WTC11 (cell line): ENCODE data around the gene EML2. TPM values are rescaled to one million over a fixed set of nuclear protein-coding genes. Genes with fewer than 3 reads are reported as not detected.

Experiments
- ATAC-seq: fragments of 200-7000 bp; cut with Tn5 transposase; 2 replicates; pipeline ENCODE4 v1.10.0; 2021; ENCODE audit warnings: mild to moderate bottlenecking, moderate library complexity
- CTCF ChIA-PET: fragments of 300-600 bp; sonication (Branson Sonifier 250); formaldehyde crosslinking; loops from one replicate; lab custom pipeline; 2021; ENCODE audit warnings: antibody characterized with exemption; lab: Charles Lee
- POLR2A ChIA-PET: fragments of 350-600 bp; sonication (Branson Sonifier 250); formaldehyde crosslinking; loops from one replicate; lab custom pipeline; 2021; ENCODE audit warnings: antibody characterized with exemption; lab: Charles Lee
- DNase-seq: peaks from one replicate; pipeline ENCODE4 v3.0.0; 2021; ENCODE audit warnings: low spot score
- H3K27ac Mint-ChIP-seq: 2 replicates; pipeline ENCODE4 v1.8.0; 2021; ENCODE audit warnings: mixed read lengths
- H3K27me3 Mint-ChIP-seq: 2 replicates; pipeline ENCODE4 v1.8.0; 2021; ENCODE audit warnings: low read depth, mild to moderate bottlenecking, moderate library complexity, mixed read lengths
- H3K36me3 Mint-ChIP-seq: 2 replicates; pipeline ENCODE4 v1.8.0; 2021; ENCODE audit warnings: mixed read lengths
- H3K4me1 Mint-ChIP-seq: 2 replicates; pipeline ENCODE4 v1.8.0; 2022; ENCODE audit warnings: mixed read lengths
- H3K4me3 Mint-ChIP-seq: 2 replicates; pipeline ENCODE4 v1.8.0; 2021; ENCODE audit warnings: mild to moderate bottlenecking, moderate library complexity, mixed read lengths
- H3K9me3 Mint-ChIP-seq: 2 replicates; pipeline ENCODE4 v1.8.0; 2021; ENCODE audit warnings: mixed read lengths
- CBFB ChIP-seq: sonication (generic); formaldehyde crosslinking; IDR thresholded peaks from 2 replicates; pipeline ENCODE4 v1.8.1; 2022; ENCODE audit warnings: mild to moderate bottlenecking, low read depth, missing genetic modification reagents
- FOXK1 ChIP-seq: sonication (generic); formaldehyde crosslinking; IDR thresholded peaks from 2 replicates; pipeline ENCODE4 v1.8.0; 2022; ENCODE audit warnings: mild to moderate bottlenecking, moderate library complexity, missing genetic modification reagents
- JAZF1 ChIP-seq: fragments of 250-450 bp; sonication (Bioruptor Pico); IDR thresholded peaks from 2 replicates; pipeline ENCODE4 v1.9.0; 2021; ENCODE audit warnings: moderate library complexity, mild to moderate bottlenecking, inconsistent platforms
- MXD4 ChIP-seq: fragments of 250-450 bp; sonication (Bioruptor Pico); IDR thresholded peaks from 2 replicates; pipeline ENCODE4 v1.8.0; 2021; ENCODE audit warnings: mild to moderate bottlenecking, moderate library complexity, borderline replicate concordance
- NFATC4 ChIP-seq: fragments of 250-450 bp; sonication (Bioruptor Pico); IDR thresholded peaks from 2 replicates; pipeline ENCODE4 v1.9.0; 2021; ENCODE audit warnings: mild to moderate bottlenecking
- NR2C2 ChIP-seq: sonication (generic); formaldehyde crosslinking; IDR thresholded peaks from 2 replicates; pipeline ENCODE4 v1.8.0; 2022; ENCODE audit warnings: mild to moderate bottlenecking, missing genetic modification reagents
- OVOL2 ChIP-seq: fragments of 250-450 bp; sonication (Bioruptor Pico); IDR thresholded peaks from 2 replicates; pipeline ENCODE4 v1.9.0; 2021; ENCODE audit warnings: mild to moderate bottlenecking, borderline replicate concordance
- SOX15 ChIP-seq: fragments of 250-450 bp; sonication (Bioruptor Pico); IDR thresholded peaks from 2 replicates; pipeline ENCODE4 v1.9.0; 2021; ENCODE audit warnings: mild to moderate bottlenecking
- TEAD1 ChIP-seq: sonication (generic); formaldehyde crosslinking; IDR thresholded peaks from 2 replicates; pipeline ENCODE4 v1.8.0; 2022; ENCODE audit warnings: mild to moderate bottlenecking, missing genetic modification reagents
- TEAD4 ChIP-seq: sonication (generic); formaldehyde crosslinking; IDR thresholded peaks from 2 replicates; pipeline ENCODE4 v1.8.0; 2022; ENCODE audit warnings: mild to moderate bottlenecking, missing genetic modification reagents
- ZBTB21 ChIP-seq: sonication (generic); formaldehyde crosslinking; IDR thresholded peaks from 2 replicates; pipeline ENCODE4 v1.8.1; 2023; ENCODE audit warnings: mild to moderate bottlenecking, missing genetic modification reagents, borderline replicate concordance
- ZNF232 ChIP-seq: sonication (generic); formaldehyde crosslinking; IDR thresholded peaks from 2 replicates; pipeline ENCODE4 v1.8.0; 2022; ENCODE audit warnings: mild to moderate bottlenecking, missing genetic modification reagents
- ZNF416 ChIP-seq: fragments of 250-450 bp; sonication (Bioruptor Pico); IDR thresholded peaks from 2 replicates; pipeline ENCODE4 v1.9.0; 2021; ENCODE audit warnings: mild to moderate bottlenecking, inconsistent platforms
- total RNA-seq: library from RNA; stranded (reverse); gene quantifications from 3 replicates; pipeline ENCODE4 v1.2.3, GENCODE V29; 2021
- TF ChIP-seq, protein P1 (sequence below): sonication (generic); formaldehyde crosslinking; IDR thresholded peaks from 2 replicates; pipeline ENCODE4 v1.8.1; 2023; ENCODE audit warnings: mild to moderate bottlenecking, missing genetic modification reagents, borderline replicate concordance
- TF ChIP-seq, protein P2 (sequence below): sonication (generic); formaldehyde crosslinking; conservative IDR thresholded peaks from 2 replicates; pipeline ENCODE4 v1.8.1; 2022; ENCODE audit warnings: mild to moderate bottlenecking, missing genetic modification reagents
- TF ChIP-seq, protein P3 (sequence below): sonication (generic); formaldehyde crosslinking; IDR thresholded peaks from 2 replicates; pipeline ENCODE4 v1.8.0; 2022; ENCODE audit warnings: mild to moderate bottlenecking, missing genetic modification reagents
- TF ChIP-seq, protein P4 (sequence below): fragments of 250-450 bp; sonication (Bioruptor Pico); conservative IDR thresholded peaks from 2 replicates; pipeline ENCODE4 v1.9.0; 2021; ENCODE audit warnings: mild to moderate bottlenecking
- TF ChIP-seq, protein P5 (sequence below): sonication (generic); formaldehyde crosslinking; IDR thresholded peaks from 2 replicates; pipeline ENCODE4 v1.8.0; 2022; ENCODE audit warnings: mild to moderate bottlenecking, missing genetic modification reagents
- TF ChIP-seq, protein P6 (sequence below): fragments of 250-450 bp; sonication (Bioruptor Pico); IDR thresholded peaks from 2 replicates; pipeline ENCODE4 v1.9.0; 2021; ENCODE audit warnings: mild to moderate bottlenecking, borderline replicate concordance

Gene EML2
- total RNA-seq, 1 experiment from 2014 or later = 63.3 TPM

DNA sequence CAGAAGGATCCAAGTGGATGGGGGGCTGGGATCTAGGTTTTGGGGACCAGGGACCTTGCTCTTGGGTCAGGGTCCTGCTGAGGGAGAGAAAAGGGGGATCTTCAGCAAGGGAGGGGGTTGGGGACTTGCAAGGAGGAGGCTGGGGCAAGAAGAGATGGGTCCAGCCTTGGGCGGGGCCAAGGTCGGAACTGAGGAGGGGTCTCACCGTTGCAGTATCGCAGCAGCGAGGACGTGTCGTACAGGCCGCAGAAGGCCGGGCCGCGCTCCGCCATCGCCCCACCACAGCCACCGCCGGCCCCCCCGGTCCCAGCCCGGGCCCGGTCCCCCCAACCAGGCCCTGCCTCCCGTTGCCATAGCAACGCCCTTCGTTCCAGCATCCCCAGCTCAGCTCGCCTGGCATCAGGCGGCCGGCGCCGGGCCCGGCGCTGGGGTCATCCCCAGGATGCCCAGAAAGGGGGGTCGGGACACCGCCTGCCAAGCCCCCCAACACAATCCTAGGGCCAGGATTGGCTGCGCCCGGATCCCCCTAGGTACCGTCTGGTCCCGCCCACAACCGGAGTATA lies 6.0 kb upstream of the EML2 start:
- Mint-ChIP-seq H3K27ac (no peak overlapping the region), H3K9me3 (no peaks in the 10 kb centered on the region), H3K36me3 (no peaks in the 10 kb centered on the region), H3K4me1 (peaks cover 33% of the 10 kb centered on the region), H3K4me3 (peak overlapping the region; percentile 86), H3K27me3 (peaks cover 24% of the 10 kb centered on the region)
- CTCF ChIA-PET = interaction anchor here (0.6 to 1.7 kb wide), 21 partner anchors 9 to 241 kb away, joined by 3 to 17 read pairs (median 7); partner anchors contain the start of genes GIPR, PPP1R13L, QPCTL and SIX5
- DNase-seq = no peak
- POLR2A ChIA-PET = interaction anchor here (1.0 to 1.4 kb wide), 2 partner anchors 32 to 124 kb away, joined by 4 to 7 read pairs; partner anchors contain the start of gene SIX5
- ATAC-seq = no peak
- TF ChIP-seq NR2C2 (CRISPR knock-in tag) (no peak), SOX15 (CRISPR knock-in tag) (no peak), CBFB (no peak), ZNF416 (CRISPR knock-in tag) (no peak), ZBTB21 (CRISPR knock-in tag) (no peak), OVOL2 (CRISPR knock-in tag) (no peak), ZNF232 (CRISPR knock-in tag) (no peak), TEAD1 (CRISPR knock-in tag) (no peak), TEAD4 (CRISPR knock-in tag) (no peak), JAZF1 (no peak), NFATC4 (no peak), MXD4 (CRISPR knock-in tag) (no peak), FOXK1 (CRISPR knock-in tag) (no peak)
- TF ChIP-seq, protein P1, sequence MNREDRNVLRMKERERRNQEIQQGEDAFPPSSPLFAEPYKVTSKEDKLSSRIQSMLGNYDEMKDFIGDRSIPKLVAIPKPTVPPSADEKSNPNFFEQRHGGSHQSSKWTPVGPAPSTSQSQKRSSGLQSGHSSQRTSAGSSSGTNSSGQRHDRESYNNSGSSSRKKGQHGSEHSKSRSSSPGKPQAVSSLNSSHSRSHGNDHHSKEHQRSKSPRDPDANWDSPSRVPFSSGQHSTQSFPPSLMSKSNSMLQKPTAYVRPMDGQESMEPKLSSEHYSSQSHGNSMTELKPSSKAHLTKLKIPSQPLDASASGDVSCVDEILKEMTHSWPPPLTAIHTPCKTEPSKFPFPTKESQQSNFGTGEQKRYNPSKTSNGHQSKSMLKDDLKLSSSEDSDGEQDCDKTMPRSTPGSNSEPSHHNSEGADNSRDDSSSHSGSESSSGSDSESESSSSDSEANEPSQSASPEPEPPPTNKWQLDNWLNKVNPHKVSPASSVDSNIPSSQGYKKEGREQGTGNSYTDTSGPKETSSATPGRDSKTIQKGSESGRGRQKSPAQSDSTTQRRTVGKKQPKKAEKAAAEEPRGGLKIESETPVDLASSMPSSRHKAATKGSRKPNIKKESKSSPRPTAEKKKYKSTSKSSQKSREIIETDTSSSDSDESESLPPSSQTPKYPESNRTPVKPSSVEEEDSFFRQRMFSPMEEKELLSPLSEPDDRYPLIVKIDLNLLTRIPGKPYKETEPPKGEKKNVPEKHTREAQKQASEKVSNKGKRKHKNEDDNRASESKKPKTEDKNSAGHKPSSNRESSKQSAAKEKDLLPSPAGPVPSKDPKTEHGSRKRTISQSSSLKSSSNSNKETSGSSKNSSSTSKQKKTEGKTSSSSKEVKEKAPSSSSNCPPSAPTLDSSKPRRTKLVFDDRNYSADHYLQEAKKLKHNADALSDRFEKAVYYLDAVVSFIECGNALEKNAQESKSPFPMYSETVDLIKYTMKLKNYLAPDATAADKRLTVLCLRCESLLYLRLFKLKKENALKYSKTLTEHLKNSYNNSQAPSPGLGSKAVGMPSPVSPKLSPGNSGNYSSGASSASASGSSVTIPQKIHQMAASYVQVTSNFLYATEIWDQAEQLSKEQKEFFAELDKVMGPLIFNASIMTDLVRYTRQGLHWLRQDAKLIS (CRISPR knock-in tag) = no peak
- TF ChIP-seq, protein P2, sequence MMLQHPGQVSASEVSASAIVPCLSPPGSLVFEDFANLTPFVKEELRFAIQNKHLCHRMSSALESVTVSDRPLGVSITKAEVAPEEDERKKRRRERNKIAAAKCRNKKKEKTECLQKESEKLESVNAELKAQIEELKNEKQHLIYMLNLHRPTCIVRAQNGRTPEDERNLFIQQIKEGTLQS (CRISPR knock-in tag) = no peak
- TF ChIP-seq, protein P3, sequence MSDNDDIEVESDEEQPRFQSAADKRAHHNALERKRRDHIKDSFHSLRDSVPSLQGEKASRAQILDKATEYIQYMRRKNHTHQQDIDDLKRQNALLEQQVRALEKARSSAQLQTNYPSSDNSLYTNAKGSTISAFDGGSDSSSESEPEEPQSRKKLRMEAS (CRISPR knock-in tag) = no peak
- TF ChIP-seq, protein P4, sequence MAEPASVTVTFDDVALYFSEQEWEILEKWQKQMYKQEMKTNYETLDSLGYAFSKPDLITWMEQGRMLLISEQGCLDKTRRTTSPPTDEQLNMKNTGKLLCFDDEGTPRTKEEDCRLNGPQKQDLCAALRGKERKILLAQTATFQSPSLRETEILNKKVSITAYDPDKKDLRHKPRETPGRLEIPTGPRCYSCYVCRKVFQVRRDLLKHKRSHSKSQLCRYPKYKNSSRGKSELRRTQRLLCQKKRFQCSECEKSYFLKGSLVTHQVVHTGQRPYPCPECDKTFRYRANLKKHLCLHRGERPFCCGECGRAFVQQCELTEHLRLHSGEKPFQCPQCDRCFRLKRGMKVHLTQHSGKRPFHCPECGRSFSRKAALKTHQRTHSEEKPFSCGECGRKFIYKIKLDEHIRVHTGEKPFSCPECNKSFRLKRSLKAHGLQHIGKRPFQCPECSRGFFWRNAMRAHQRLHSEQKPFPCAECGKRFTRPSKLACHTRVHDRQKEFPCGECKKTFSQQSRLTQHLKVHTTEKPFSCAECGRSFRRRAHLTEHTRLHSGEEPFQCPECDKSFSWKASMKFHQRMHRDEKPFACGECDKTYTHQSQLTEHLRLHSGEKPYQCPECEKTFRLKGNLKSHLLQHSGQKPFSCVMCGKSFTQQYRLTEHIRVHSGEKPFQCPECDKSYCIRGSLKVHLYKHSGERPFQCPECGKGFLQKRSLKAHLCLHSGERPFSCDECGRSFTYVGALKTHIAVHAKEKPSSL (CRISPR knock-in tag) = no peak
- TF ChIP-seq, protein P5, sequence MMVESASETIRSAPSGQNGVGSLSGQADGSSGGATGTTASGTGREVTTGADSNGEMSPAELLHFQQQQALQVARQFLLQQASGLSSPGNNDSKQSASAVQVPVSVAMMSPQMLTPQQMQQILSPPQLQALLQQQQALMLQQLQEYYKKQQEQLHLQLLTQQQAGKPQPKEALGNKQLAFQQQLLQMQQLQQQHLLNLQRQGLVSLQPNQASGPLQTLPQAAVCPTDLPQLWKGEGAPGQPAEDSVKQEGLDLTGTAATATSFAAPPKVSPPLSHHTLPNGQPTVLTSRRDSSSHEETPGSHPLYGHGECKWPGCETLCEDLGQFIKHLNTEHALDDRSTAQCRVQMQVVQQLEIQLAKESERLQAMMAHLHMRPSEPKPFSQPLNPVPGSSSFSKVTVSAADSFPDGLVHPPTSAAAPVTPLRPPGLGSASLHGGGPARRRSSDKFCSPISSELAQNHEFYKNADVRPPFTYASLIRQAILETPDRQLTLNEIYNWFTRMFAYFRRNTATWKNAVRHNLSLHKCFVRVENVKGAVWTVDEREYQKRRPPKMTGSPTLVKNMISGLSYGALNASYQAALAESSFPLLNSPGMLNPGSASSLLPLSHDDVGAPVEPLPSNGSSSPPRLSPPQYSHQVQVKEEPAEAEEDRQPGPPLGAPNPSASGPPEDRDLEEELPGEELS (CRISPR knock-in tag) = no peak
- TF ChIP-seq, protein P6, sequence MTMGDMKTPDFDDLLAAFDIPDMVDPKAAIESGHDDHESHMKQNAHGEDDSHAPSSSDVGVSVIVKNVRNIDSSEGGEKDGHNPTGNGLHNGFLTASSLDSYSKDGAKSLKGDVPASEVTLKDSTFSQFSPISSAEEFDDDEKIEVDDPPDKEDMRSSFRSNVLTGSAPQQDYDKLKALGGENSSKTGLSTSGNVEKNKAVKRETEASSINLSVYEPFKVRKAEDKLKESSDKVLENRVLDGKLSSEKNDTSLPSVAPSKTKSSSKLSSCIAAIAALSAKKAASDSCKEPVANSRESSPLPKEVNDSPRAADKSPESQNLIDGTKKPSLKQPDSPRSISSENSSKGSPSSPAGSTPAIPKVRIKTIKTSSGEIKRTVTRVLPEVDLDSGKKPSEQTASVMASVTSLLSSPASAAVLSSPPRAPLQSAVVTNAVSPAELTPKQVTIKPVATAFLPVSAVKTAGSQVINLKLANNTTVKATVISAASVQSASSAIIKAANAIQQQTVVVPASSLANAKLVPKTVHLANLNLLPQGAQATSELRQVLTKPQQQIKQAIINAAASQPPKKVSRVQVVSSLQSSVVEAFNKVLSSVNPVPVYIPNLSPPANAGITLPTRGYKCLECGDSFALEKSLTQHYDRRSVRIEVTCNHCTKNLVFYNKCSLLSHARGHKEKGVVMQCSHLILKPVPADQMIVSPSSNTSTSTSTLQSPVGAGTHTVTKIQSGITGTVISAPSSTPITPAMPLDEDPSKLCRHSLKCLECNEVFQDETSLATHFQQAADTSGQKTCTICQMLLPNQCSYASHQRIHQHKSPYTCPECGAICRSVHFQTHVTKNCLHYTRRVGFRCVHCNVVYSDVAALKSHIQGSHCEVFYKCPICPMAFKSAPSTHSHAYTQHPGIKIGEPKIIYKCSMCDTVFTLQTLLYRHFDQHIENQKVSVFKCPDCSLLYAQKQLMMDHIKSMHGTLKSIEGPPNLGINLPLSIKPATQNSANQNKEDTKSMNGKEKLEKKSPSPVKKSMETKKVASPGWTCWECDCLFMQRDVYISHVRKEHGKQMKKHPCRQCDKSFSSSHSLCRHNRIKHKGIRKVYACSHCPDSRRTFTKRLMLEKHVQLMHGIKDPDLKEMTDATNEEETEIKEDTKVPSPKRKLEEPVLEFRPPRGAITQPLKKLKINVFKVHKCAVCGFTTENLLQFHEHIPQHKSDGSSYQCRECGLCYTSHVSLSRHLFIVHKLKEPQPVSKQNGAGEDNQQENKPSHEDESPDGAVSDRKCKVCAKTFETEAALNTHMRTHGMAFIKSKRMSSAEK (CRISPR knock-in tag) = no peak
